Inflammatory macrophage treated with lipopolysaccharide for 1 hour (primary cell): ENCODE results near the gene GRAMD2B.
"Not testable (repeated sequence)": the region's sequence is repeated elsewhere in the genome, so short reads cannot be mapped to it uniquely, and the experiment has no call there.

ENCODE experiments used
- DNase-seq, 2 donors: peaks; one replicate each; pipeline ENCODE4 v3.0.0-alpha.2; 2020 to 2022

Gene GRAMD2B, protein sequence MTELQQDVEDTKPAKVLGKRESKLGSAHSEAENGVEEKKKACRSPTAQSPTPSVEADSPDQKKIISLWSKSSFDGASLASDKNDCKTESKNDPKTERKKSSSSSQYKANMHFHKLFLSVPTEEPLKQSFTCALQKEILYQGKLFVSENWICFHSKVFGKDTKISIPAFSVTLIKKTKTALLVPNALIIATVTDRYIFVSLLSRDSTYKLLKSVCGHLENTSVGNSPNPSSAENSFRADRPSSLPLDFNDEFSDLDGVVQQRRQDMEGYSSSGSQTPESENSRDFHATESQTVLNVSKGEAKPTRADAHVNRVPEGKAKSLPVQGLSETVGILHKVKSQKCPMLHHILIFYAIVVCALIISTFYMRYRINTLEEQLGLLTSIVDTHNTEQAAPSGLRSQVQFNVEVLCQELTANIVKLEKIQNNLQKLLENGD

DNA sequence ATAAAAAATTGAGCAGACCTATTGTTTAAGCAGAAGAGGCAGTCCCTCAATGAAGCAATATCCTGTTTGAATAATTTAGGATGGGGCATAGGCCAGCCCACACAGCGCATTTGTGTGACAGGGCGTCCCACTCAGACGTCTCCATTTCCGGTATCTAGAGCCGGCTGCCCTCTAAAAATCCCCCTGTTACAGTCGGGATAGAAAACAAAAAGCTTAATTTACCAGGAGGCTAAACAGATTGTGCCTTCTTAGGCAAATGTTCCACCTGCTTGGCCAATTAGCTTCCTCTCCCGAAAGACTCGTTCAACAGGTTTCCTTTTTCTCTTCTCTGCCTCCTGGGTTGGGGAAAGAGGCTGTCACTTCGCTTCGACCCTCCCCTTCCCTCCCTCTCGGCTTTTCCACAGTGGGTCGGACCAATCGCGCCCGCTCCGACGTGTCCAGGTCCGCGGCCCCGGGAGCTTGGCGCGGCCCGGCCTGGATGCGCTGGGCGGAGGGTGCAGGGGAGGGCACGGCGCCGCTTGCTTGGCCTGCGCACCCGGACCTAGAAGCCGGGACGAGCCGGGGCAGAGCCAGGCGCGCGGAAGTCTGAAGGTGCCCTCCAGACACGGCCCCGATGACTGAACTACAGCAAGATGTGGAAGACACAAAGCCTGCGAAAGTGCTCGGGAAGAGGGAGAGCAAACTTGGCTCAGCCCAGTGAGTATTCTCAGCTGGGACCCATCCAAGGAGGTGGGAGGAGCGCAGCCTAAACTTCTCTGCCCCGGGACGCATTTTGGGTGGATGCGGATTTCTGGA, at the start of gene GRAMD2B:
Gene GRAMD2B, plus strand, starts transcription at position 416 of the 795 bp plus-strand sequence. Its CDS starts 198 bp downstream, at position 614.
- peak; percentile 89 to 91 for DNase-seq

DNA sequence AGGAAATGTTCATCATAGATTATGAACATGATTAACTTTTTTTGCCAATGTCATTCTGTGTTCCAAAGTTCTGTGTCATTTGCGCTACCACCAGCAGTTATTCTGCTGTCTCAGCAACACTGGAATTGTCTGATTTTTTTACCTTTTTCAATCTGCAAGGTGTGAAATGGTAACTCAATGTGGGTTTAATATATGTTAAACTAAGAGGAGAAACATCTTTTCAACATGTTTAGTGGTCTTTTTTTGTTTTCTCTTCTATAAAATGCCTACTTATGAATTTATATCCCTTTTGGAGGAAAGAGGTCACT, 49.1 kb upstream of the GRAMD2B start:
- DNase-seq: no peak

DNA sequence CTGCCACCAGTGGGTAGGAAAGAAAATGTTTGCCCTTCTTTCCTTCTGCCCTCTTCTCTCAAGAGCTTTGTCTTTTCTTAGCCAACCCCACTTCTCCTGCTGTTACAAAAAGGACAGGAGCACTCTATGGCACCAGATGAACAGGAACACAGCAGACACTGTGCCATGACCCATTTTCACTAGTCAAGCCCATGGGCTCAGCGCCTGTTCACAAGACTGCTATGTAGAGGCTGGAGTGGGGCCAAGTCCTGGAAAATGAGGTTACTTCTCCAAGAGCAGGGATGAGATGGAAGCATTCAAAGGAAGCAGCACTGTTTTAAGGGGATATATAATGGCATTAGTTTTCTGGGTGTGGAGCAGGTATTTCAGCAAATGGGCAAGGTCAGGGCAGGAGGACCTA, 46.8 kb upstream of the GRAMD2B start:
- no peak for DNase-seq

DNA sequence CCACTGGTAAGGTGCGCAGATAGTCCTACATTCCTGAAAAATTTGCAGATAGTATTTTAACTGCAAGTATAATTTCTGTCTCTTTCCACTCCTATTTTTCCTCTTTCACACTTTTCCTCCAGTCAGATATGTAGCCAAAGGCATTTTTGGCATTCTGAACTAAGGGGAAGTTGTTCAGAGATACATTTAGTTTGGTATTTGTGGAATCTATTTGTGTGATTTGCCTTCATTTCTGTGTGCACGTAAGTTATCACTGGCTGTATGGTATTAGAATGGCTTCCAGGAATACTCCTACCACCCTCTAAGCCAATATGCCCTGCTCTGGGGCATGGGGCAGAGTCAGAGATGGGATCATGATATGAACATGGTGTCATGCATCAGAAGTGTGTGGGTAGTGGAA, 45.8 kb upstream of the GRAMD2B start:
- DNase-seq: no peak

DNA sequence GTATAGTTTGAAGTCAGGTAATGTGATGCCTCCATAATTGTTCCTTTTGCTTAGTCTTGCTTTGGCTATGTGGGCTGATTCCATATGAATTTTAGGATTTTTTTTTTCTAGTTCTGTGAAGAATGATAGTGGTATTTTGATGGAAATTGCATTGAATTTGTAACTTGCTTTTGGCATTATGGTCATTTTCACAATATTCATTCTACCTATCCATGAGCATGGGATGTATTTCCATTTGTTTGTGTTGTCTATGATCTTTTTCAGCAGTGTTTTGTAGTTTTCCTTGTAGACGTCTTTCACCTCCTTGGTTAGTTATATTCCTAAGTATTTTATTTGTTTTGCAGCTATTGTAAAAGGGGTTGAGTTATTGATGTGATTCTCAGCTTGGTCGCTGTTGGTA, 42.9 kb upstream of the GRAMD2B start:
- not testable (repeated sequence) for DNase-seq

DNA sequence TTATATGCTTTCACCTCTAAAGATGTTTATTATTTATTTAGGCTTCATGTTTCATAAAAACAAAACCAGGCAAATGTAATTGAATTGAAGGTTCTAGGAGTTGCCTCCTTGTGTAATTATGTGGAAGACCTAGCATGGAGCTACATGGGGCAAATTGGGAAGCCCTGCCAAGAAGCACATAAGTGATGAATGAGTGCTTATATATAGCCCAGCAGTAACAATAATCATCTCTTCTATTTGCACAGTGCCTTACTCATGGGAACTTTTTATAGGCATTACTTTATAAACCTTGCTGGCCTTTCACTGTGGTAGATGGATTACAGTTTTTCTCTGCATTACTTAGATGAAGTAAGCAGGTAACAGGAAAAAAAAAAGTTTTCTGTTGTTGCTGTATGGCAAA, 40.0 kb upstream of the GRAMD2B start:
- DNase-seq: no peak

DNA sequence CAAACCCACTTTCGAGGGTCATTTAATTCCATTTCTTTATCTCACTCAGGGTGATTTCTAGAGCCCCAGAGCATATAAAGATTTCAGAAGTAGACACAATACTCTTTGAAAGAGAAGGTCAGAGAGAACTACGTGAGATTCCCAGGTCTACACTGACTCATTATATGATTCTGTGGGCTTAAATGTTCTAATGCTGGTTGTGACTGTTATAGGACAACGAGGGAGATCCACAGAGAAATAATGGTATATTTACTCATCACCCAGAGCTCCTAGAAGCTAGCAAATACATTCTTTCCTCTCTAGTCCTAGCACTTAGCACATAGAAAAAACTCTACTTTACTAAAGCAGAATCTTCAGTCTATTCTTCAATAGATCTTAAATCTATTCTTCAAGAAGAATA, 39.4 kb upstream of the GRAMD2B start:
- no peak for DNase-seq

DNA sequence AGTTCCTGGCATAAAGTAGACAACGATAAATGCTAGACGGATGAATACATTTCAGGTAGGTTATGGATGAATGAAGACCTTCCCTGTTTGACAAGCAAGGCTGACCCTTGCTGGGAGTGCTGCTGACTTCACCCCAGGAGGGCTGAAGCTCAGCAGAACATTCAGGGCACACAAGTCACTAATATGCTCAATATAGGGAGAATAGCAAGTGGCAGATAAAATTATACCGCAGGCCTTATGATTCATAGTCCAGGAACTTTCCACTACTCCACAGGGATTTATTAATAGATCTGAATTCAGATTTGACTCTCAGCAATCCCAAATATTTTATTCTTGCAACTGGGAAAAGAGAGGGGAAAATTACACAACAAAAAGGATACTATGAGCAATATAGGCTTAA, 38.2 kb upstream of the GRAMD2B start:
- no peak for DNase-seq

DNA sequence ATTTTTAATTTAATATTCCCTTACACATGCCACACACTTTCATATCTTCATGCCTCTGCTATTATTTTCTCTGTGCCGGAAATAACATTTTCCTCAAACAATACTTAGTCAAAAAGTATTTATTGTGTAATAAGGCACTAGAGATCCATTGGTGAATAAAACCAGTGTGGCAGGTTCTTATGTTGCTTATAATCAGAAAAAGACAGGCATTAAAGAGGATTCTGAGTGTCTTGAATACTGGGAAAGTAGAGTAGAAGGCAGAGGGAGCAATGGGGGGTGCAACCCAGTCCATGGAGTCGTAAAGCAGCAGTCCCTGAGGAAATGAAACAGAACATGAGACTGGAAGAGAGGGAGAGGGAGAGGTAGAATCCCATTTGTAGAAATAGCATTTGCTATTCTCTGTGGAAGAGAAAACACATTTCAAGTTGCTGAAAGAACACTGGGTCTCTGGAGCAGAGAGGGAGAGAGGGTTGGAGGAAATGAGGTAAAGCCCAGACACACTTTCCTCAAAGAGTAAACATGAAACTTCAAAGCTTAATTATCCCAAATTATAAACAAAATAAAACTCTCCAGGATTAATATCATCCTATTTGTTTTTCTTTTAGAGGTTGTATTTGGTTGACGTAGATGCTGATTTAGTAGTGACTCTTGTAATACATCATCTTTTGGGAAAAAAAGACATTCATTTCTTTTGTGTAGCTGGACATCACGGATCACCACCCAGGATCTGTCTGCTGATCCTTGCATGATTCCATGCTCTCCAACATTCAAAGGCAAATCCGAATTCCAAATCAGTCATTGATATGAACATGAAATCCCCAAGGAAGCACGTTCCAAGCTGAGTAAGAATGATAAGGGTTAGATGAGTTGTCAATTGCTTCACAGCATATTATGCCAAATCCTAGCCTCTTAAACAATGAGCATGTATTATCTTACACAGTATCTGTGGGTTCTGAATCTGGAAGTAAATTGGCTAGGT, 37.4 kb upstream of the GRAMD2B start:
- no peak for DNase-seq

DNA sequence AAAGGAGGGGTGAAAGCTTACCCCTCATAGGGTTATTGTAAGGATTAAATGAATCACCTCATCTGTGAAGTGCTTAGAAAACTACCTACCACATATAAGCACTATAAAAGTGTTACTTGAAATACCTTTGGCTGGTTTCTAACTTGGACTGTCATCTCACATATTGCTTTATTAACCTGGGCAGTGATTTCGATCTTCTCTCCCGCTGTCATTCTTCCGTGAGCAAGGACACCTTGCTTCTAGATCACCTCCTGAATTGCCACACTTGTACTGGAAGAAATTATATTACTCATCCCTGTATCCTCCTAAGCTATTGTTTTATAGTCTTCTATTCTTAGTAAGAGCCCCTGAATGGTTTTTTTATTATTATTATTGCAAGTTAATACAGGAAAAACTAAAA, 34.0 kb upstream of the GRAMD2B start:
- DNase-seq: no peak

DNA sequence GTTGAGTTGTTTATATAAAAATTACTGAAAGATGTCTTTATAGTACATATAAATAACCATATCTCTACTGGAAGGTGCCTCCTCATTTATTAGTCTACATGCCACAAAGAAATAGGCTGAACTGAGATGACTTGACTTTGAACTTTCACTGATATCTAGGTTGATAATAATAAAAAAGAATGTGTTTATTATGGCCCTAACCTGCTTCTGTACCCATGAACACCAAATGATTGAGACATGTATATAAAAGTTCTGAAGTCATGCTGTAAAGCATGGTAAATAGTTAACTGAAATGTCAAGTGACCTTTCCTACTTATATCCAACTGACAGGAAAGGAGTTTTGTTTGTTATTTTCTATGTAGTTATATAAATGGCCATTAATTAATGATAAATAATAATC, 33.2 kb upstream of the GRAMD2B start:
- DNase-seq: no peak

DNA sequence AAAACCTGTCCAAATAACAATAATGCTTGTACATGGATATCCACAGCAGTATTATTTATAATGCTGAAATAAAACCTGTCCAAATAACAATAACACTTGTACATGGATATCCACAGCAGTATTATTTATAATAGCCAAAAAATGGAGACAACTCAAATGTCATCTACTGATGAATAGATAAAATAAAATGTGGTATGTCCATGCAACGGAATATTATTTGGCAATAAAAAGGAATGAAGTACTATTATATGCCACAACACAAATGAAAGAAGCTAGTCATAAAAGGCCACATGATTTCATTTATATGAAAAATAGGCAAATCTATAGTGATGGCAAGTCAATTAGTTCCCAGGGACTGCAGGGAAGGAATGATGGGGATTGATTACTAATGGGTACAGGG, 31.8 kb upstream of the GRAMD2B start:
- DNase-seq: no peak

DNA sequence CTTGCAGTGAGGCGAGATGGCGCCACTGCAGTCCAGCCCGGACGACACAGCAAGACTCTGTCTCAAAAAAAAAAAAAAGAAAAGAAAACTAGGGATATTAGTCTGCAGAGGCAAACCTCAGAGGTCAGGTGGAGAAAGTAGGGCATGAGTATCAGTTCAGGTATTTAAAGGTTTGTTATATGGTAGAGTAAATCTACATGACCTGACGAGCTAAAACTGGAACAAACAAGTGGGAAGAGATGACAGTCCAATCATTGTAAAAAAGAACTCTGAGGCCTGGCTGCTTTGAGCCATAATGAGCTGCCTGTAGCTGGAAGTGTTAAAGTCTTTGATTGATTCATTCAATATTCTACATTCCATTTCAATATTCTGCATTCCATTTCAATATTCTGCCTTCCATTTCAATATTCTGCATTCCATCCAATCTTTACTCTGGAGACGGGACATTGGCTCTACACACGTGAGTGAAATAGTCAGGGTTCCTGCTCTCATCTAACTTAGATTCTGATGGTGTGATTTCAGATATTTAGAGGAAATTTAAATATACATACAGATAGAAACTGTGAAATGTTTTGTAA, 28.9 kb upstream of the GRAMD2B start:
- no peak for DNase-seq

DNA sequence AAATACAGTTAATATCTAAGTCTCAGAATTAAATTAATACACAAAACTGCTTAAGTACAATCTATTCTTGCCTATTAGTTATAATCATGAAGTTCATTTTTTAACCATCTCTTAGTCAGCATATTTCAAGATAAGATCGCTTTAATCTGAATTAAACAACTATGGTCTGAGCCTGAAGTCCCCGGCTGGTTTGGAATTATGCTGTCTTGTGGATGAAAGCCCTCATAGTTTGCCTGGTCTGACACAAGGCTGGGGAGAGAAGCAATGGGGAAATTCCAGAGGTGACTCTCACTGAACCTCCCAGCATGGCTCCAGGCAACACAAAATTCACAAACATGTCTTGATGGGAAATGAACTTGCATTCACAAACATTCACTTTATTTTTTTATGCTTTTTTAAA, 28.0 kb upstream of the GRAMD2B start:
- no peak for DNase-seq

DNA sequence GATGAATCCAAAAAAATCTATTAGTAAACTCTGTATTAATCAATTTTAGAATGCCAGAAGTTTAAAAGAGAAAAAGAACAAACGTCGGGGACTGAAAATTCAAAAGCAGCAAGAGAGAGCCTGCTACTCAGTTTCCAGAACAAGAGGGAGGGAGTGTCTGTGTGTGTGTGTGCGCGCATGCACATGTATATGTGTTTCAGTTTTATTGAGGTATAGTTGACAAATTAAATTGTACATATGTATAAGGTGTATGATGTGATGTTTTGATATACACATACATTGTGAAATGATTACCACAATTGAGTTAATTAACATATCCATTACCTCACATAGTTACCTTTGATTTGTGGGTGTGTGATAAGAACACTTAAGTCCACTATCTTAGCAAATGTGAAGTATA, 27.6 kb upstream of the GRAMD2B start:
- no peak for DNase-seq

DNA sequence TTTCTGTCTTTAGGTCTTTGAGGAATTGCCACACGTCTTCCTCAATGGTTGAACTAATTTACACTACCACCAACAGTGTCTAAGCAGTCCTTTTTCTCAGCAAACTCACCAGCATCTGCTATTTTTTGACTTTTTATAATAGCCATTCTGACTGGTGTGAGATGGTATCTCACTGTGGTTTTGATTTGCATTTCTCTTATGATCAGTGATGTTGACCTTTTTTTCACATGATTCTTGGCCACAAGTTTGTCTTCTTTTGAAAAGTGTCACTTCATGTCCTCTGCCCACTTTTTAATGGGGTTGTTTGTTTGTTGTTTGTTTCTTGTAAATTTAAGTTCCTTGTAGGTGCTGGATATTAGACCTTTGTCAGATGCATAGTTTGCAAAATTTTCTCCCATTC, 26.5 kb upstream of the GRAMD2B start:
- not testable (repeated sequence) for DNase-seq

DNA sequence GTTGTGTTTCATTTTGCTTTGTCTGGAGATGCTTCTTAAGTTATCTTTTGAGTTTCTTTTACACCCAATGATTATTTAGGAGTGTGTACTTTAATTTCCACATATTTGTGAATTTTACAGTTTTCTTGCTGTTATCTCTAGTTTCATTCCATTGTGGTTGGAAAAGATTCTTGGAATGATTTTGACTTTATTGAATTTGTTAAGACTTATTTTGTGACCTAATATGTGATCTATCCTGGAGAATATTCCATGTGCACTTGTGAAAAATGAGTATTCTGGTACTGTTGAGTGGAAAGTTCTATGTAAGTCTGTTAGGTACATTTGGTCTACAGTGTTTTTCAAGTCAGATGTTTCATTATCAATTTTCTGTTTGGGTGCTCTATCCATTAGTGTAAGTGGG, 24.4 kb upstream of the GRAMD2B start:
- DNase-seq: no peak

DNA sequence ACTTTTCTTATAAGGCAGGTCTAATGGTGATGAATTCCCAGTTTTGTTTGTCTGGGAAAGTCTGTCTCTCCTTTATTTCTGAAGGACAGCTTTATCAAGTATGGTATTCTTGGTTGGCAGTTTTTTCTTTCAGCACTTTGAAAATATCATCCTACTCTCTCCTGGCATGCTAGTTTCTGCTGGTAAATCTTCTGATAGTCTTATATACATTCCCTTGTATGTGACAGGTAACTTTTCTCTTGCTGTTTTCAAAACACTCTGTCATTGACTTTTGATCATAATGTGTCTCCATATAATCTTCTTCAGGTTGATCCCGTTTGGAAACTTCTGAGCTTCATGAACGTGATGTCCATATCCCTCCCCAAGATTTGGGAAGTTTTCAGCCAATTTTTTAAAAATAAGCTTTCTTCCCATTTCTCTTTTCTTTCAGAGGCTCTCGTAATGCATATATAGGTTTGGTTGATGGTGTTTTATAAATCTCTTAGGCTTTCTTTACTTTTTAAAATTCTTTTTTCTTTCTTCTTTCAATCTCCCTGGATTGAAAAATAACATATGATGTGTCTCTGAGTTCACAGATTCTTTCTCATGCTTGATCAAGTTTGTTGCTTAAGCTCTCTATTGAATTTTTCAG, 22.5 kb upstream of the GRAMD2B start:
- no peak for DNase-seq

DNA sequence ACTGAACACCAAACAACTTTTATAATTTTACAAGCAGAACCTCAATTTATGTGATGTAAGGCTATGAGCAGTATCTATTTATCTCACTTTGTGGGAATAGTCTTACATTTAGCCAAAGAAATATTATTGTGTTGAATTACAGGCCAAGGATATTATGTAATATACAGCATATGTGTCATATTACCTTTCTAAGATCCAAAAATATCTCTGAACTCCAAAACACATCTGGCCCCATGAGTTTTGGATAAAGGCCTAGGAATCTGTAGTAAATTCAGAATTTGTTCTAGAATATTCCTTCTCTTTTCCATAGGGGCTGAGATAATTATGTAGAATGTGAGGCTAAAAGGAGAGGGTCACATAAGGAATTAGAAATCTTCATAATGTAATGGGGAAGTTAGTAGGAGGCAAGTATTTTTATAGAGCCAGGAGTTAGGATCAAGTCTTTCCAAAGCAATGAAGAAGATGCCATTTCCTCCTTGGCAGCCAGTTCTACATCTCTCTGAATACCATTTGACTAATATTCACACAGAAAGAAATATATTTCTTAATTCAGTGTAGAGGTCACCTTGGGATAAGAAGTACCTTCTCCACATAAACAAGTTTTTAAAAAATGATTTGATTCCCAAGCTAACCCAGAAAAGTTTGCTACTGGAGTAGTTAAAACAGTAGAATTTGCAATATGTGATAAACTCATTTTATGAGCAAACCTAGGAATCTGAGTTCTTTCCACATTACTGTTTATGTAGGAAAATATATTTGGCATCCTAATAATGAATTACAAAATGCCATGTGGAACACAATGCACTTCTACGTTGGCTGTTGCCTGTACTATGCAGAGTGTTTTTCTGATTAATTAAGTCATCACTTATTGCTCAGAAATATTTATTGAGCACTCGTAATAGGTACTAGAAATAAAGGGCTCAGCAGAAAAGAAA, 20.3 kb upstream of the GRAMD2B start:
- no peak for DNase-seq

DNA sequence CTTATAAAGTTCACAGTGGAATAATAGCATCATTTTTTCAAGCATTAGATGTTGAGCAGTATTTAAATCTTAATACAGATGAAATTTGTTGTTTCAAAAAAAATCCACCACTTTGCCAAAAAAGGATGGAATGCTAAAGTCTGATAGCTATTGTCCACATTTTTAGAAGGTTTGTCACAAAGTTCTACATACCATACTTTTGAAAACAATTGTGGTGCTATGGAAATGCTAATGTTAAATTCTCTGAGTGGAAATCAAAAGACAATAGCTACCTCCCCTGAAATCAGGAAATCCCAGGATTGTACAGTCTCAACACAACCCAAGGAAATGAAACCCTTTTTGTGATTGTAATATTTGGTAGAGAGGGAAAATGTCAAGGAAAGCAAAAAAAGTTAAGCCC, 19.3 kb upstream of the GRAMD2B start:
- DNase-seq: no peak

DNA sequence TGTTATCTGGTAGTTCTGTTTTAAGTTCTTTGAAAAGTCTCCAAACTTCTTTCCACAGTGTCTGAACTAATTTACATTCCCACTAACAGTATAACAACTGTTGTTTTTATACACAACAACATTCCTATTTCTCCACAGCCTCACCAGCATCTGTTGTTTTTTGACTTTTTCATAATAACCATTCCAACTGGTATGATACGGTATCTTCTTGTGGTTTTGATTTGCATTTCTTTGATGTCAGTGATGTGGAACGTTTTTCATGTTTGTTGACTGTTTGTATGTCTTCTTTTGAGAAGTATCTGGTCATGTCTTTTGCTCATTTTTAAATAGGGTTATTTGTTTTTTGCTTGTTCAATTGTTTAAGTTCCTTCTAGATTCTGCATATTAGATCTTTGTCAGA, 12.6 kb upstream of the GRAMD2B start:
- DNase-seq: no peak
